T47D (cell line): ENCODE measurements around the gene TRAPPC1.

Experiments
- DNase-seq, 2 experiments: peaks; one replicate each; pipeline versions ENCODE4 v3.0.0 to v3.0.0-alpha.2; 2011 to 2012; ENCODE audit warnings: low read depth in 1 of 2, low spot score in 1 of 2
- JUND ChIP-seq: IDR thresholded peaks from 2 replicates; pipeline ENCODE4 v1.6.1; 2012; ENCODE audit warnings: low read depth
- in situ Hi-C: cut with HindIII; loops from 2 replicates; pipeline ENCODE4 v1.10.0; 2016; ENCODE audit warnings: low sequenced_read_pairs, low pct_unique_long_range_greater_than_20kb

The TRAPPC1 gene

DNA sequence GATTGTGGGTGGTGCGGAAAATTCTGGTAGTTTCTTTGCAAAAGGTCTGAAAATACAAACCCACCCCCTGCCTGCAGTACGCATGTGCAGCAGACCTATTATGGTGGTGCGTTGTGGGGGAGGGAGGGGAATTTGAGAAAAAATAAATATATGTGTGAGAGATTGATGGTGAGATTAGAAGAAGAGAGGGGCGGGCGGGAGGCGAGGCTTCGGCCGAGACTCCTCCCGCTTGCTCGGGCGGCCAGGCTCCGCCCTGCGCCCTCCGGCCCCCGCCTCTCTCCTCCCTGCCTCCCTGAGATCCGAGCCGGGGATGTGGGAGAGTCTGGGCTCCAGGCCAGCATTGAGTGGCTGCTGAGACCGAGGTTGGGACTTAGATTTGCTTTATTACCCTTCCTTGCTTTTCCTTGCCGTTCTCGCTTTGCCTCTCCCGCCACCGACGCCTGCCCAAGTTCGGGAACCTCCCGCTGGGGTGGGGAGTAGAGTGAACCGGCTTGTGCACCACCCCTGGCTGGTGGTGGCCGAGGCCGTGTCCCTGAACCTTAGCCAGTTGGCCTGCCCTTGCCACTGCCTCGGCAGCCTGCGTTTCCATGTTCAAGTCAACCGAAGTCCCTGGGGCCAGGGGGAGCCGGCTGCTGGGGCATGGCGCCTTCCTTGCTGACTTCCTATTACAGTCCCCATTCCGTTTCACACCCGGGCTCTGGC, 44.1 kb downstream of the TRAPPC1 start:
- in situ Hi-C loops: no loop called here
- no peak for TF ChIP-seq JUND

GRCh38 chr17:7887038-7887481, 44.7 kb downstream of the TRAPPC1 start:
- in situ Hi-C loops: no loop called here
- no peak for TF ChIP-seq JUND
- no peak for DNase-seq

More for the DNA sequence above, 44.1 kb downstream of the TRAPPC1 start:
- peak; percentile 72 to 96 for DNase-seq

GRCh38 chr17:7886227-7887037, 45.3 kb downstream of the TRAPPC1 start:
- no peak for TF ChIP-seq JUND
- in situ Hi-C loops: no loop called here
- peak; percentile 46 to 59 for DNase-seq

GRCh38 chr17:7885367-7886226, 46.1 kb downstream of the TRAPPC1 start:
- DNase-seq: peak; percentile 45 to 47
- no peak for TF ChIP-seq JUND
- in situ Hi-C loops: no loop called here

- DNase-seq: peak; percentile 11 to 21
- TF ChIP-seq JUND: no peak
- in situ Hi-C loops: no loop called here
Observed at GRCh38 chr17:7884581-7885366, 47.0 kb downstream of the TRAPPC1 start.

GRCh38 chr17:7883781-7884386, 47.9 kb downstream of the TRAPPC1 start:
- DNase-seq: peak in 1 of 2 experiments; percentile 9
- no peak for TF ChIP-seq JUND
- in situ Hi-C loops: no loop called here

DNA sequence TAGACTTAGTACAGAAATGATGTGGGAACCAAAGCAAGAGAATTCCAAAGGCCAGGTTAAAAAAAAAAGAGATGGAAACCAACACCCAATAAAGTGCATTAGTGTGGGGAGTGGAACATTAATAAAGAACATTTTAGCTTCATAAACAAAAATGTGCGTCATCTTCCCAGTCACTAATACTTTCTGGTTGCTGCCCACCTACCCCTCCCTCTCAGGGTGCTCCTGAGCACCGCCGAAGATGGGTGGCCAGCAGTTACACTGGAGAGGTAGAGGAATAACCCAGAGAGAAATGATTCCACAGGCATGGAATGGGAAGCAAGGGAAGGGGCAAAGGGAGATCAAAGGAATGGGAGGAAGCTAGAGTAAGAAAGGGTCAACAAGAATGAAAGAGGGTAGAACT, 49.1 kb downstream of the TRAPPC1 start:
- in situ Hi-C loops: no loop called here
- DNase-seq: no peak
- TF ChIP-seq JUND: no peak

DNA sequence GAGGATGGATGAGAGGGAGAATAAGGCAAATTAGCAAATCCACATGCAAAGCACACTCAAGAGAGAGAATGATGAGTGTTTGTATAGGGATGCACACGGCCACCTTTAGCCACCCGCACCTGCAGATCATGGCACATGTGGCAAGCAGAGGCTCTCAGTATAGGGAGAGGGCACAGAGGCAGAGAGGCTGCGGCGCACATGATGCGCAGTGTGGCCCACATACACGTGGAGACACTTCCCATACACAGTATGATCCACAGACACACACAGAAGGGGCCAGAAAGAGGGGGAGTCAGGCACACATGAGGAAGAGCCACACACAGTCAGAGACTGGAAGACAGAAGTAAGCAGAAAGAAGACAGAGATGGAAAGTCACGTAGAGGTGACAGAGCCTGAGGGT, 49.7 kb downstream of the TRAPPC1 start:
- DNase-seq: no peak
- TF ChIP-seq JUND: no peak
- in situ Hi-C loops: no loop called here

DNA sequence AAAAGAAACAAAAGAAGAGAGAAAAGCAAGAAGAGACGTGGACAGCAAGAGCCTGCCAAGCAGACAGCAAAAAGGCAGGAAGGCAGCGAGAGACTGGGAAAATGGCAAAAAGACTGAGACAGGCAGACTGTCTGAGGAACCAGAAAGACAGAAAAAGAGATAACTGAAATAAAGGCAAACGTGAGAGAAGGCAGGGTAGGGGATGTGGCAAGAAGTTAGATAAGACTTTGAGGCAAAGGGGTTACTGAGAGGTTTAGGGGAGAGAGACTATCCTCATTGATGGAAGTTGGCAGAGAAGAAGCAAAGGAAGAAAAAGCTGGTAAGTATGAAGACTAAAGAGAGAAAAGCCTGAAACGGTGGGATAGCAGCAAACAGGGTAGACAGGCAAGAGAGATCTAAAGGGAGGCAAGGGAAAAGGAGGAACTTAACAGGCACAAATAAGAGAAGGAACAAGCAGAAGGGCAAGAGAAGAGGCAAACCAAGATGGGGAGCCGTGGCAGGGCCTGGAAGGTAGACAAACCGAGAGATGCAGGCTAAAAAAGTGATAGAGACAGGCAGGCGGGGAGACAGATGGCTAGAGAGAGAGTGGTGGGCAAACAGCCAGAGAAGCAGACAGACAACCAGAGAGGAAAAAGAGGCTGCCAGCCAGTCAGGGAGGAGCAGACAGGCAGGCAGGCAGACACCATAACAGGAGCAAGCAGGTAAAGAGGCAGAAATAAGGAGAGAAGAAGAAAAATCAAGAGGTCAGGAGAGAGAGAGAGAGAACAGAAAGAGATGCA, 50.3 kb downstream of the TRAPPC1 start:
- DNase-seq: no peak
- no peak for TF ChIP-seq JUND
- in situ Hi-C loops: no loop called here
